Gastrocnemius medialis (tissue), 4 donors: ENCODE data around the gene KDM4B.

Experiments
- POLR2A ChIP-seq, 2 donors: fragments of 450-650 bp; IDR thresholded peaks; one replicate each; pipeline ENCODE4 v1.6.1; 2017; ENCODE audit warnings: antibody characterized with exemption in 2 of 2, mild to moderate bottlenecking in 2 of 2, moderate library complexity in 2 of 2
- TF ChIP-seq, protein P1 (sequence below), 5 experiments: fragments of 450-650 bp in 3 of 5; fragments of 200-600 bp in 2 of 5; sonication (generic) in 2 of 5; IDR thresholded peaks in 4 of 5; conservative IDR thresholded peaks in 1 of 5; 1 replicate in 4 of 5; 2 replicates in 1 of 5; pipeline ENCODE4 v1.5.1; 2016 to 2019; ENCODE audit warnings: antibody characterized with exemption in 5 of 5, mild to moderate bottlenecking in 3 of 5, moderate library complexity in 3 of 5

DNA sequence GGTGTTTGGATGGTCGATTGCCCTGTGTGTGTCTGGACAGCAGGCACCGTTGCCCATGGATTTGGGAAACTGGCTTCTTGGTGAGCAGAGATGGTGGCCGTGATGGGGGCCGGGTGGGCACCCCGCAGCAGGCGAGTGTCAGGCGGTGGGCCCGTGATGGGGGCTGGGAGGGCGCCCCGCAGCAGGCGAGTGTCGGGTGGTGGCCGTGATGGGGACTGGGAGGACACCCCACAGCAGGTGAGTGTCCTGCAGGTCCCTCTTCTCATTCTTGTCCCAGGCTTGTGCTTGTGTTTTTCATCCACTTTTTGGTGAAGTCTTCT, 86.5 kb downstream of the KDM4B start:
- TF ChIP-seq, protein P1, sequence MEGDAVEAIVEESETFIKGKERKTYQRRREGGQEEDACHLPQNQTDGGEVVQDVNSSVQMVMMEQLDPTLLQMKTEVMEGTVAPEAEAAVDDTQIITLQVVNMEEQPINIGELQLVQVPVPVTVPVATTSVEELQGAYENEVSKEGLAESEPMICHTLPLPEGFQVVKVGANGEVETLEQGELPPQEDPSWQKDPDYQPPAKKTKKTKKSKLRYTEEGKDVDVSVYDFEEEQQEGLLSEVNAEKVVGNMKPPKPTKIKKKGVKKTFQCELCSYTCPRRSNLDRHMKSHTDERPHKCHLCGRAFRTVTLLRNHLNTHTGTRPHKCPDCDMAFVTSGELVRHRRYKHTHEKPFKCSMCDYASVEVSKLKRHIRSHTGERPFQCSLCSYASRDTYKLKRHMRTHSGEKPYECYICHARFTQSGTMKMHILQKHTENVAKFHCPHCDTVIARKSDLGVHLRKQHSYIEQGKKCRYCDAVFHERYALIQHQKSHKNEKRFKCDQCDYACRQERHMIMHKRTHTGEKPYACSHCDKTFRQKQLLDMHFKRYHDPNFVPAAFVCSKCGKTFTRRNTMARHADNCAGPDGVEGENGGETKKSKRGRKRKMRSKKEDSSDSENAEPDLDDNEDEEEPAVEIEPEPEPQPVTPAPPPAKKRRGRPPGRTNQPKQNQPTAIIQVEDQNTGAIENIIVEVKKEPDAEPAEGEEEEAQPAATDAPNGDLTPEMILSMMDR (IDR thresholded peaks at IDR 0.05 in 4 of 5, conservative IDR thresholded peaks at IDR 0.05 in 1 of 5): no peak
- no peak for TF ChIP-seq POLR2A (IDR thresholded peaks at IDR 0.05)
